Common myeloid progenitor, CD34-positive (primary cell): ENCODE results near the gene PARVB.
A peak's percentile ranks its signal among the peaks of the same experiment; 100 is the strongest.

Experiments used
- CTCF ChIA-PET: fragments of 350-600 bp; sonication (Branson Sonifier 250); formaldehyde crosslinking; loops from one replicate; lab custom pipeline; 2021; ENCODE audit warnings: antibody characterized with exemption; lab: Charles Lee
- POLR2A ChIA-PET: fragments of 350-600 bp; sonication (Branson Sonifier 250); formaldehyde crosslinking; loops from one replicate; lab custom pipeline; 2021; ENCODE audit warnings: antibody characterized with exemption; lab: Charles Lee
- DNase-seq, 3 donors: peaks; one replicate each; pipeline versions ENCODE4 v3.0.0 to v3.0.0-alpha.2; 2013
- H3K27ac ChIP-seq, 2 experiments: 1 replicate in 1 of 2; 2 replicates in 1 of 2; pipeline ENCODE4 v1.7.0; 2013; ENCODE audit warnings: inconsistent platforms in 2 of 2, low read length in 2 of 2, mild to moderate bottlenecking in 2 of 2, low read depth in 1 of 2, moderate library complexity in 1 of 2; ENCODE audit not compliant: severe bottlenecking in 2 of 2, insufficient read depth in 1 of 2, poor library complexity in 1 of 2
- H3K27me3 ChIP-seq, 5 experiments: replicated peaks in 2 of 5; 1 replicate in 3 of 5; 2 replicates in 2 of 5; pipeline versions ENCODE4 v1.6.1 to v1.7.0; 2013; ENCODE audit warnings: low read length in 4 of 5, mild to moderate bottlenecking in 2 of 5, moderate library complexity in 2 of 5, inconsistent platforms in 1 of 5; ENCODE audit not compliant: insufficient read depth in 5 of 5, control insufficient read depth in 4 of 5
- H3K36me3 ChIP-seq, 4 experiments: 1 replicate in 2 of 4; 2 replicates in 2 of 4; pipeline versions ENCODE4 v1.6.1 to v1.7.0; 2013; ENCODE audit warnings: low read length in 3 of 4, control low read depth in 1 of 4, mild to moderate bottlenecking in 1 of 4; ENCODE audit not compliant: control insufficient read depth in 4 of 4, insufficient read depth in 4 of 4
- H3K4me1 ChIP-seq, 4 experiments: 1 replicate in 3 of 4; 2 replicates in 1 of 4; pipeline versions ENCODE4 v1.6.1 to v1.7.1; 2013; ENCODE audit warnings: low read length in 3 of 4, mild to moderate bottlenecking in 3 of 4, control low read depth in 1 of 4, inconsistent platforms in 1 of 4, moderate library complexity in 1 of 4; ENCODE audit not compliant: control insufficient read depth in 4 of 4, insufficient read depth in 4 of 4; ENCODE audit errors: control extremely low read depth in 1 of 4
- H3K4me3 ChIP-seq, 7 experiments: 1 replicate in 4 of 7; 2 replicates in 3 of 7; pipeline versions ENCODE4 v1.5.1 to v1.7.0; 2013; ENCODE audit warnings: mild to moderate bottlenecking in 7 of 7, low read length in 6 of 7, moderate library complexity in 6 of 7, inconsistent platforms in 2 of 7, low read depth in 2 of 7, control low read depth in 1 of 7; ENCODE audit not compliant: insufficient read depth in 4 of 7, control insufficient read depth in 1 of 7; ENCODE audit errors: extremely low read depth in 1 of 7
- H3K9me3 ChIP-seq, 5 experiments: 1 replicate in 4 of 5; 2 replicates in 1 of 5; pipeline versions ENCODE4 v1.6.1 to v1.7.1; 2013; ENCODE audit warnings: low read length in 4 of 5, mild to moderate bottlenecking in 2 of 5, inconsistent platforms in 1 of 5, low read depth in 1 of 5, moderate library complexity in 1 of 5; ENCODE audit not compliant: control insufficient read depth in 4 of 5, insufficient read depth in 2 of 5; ENCODE audit errors: control extremely low read depth in 1 of 5
- whole genome bisulfite sequencing: methylation state at CpG from one replicate; pipeline ENCODE4 v1.1.5; 2013; ENCODE audit not compliant: insufficient coverage; 5-methylcytosine and 5-hydroxymethylcytosine counted together

Gene PARVB

DNA sequence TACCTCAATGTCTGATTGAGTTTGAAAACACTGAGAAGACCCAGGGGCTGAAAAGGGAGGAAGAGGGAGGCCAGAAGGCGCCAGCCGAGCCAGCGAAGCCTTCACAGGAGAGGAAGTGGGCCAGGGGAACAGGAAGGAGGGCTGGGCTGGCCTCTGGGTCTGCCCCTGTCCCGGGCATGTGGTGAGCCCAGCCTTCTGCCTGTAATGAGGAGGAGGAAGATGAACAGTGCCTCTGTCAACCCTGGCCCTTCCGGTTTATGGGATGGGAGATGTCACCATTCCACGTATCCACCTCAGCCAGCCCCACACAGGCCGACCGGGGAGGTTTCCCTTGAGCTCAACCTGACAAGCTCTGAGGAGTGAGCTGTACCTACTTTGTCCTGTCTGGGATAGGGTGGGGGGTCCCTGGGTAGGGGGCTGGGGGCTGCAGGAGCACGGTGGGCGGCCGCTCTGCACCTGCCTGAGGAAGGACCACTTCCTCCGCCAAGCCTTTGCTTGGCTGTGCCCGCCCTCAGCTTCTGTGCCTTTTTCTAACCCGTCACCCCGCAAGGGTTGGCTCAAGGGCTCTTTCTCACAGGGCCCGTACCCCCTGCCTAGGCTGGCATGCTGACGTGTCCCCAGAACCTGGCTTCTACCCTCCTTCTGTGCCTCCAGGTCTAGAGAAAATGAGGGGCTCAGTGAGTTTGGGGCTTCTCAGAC, 158.6 kb downstream of the PARVB start:
- DNase-seq = peak; percentile 29 to 87 (median 76)
- ChIA-PET CTCF (interaction anchor here (0.9 to 1.5 kb wide), 4 partner anchors 9 to 98 kb away, joined by 3 to 4 read pairs (median 4); no protein-coding TSS in a partner anchor), POLR2A (interaction anchor here (2.8 kb wide), 1 partner anchor 10 kb away, joined by 14 read pairs; no protein-coding TSS in a partner anchor)
- WGBS = 40% methylated on average over 10 of the region's 17 CpGs
- H3K27ac ChIP-seq = peak overlapping the region; percentile 83 to 93
- no peaks in the 10 kb centered on the region for H3K27me3 ChIP-seq
- H3K9me3 ChIP-seq = no peaks in the 10 kb centered on the region
- H3K4me3 ChIP-seq = peak overlapping the region in 6 of 7 experiments; percentile 64 to 91 (median 80)
- peaks cover 3 to 57% (median 37%) of the 10 kb centered on the region in 4 experiments for H3K4me1 ChIP-seq
- H3K36me3 ChIP-seq = peaks cover 0 to 39% (median 28%) of the 10 kb centered on the region in 4 experiments

DNA sequence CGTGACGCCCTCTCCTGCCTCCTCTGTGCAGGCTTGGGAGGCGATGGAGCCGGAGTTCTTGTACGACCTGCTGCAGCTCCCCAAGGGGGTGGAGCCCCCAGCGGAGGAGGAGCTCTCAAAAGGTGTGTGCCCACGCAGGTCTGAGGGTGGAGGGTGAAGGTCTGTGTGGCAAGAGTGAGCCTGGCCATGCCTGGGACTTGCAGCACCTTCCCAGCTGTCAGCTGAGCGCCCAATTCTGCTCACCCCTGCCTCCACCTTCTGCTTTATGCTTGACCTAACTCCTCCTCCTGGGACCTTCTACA, 159.1 kb downstream of the PARVB start:
- peak overlapping the region in 4 of 7 experiments; percentile 33 to 91 (median 85) for H3K4me3 ChIP-seq
- 94% methylated on average over 4 of the region's 8 CpGs for WGBS
- no peaks in the 10 kb centered on the region for H3K27me3 ChIP-seq
- ChIA-PET POLR2A (interaction anchor here (2.8 kb wide), 1 partner anchor 11 kb away, joined by 14 read pairs; no protein-coding TSS in a partner anchor), CTCF (interaction anchor here (0.9 to 1.1 kb wide), 2 partner anchors 12 to 98 kb away, joined by 3 to 4 read pairs; no protein-coding TSS in a partner anchor)
- peaks cover 0 to 39% (median 28%) of the 10 kb centered on the region in 4 experiments for H3K36me3 ChIP-seq
- H3K27ac ChIP-seq = peak overlapping the region in 1 of 2 experiments; percentile 93
- no peaks in the 10 kb centered on the region for H3K9me3 ChIP-seq
- DNase-seq = no peak
- H3K4me1 ChIP-seq = peaks cover 3 to 55% (median 37%) of the 10 kb centered on the region in 4 experiments

DNA sequence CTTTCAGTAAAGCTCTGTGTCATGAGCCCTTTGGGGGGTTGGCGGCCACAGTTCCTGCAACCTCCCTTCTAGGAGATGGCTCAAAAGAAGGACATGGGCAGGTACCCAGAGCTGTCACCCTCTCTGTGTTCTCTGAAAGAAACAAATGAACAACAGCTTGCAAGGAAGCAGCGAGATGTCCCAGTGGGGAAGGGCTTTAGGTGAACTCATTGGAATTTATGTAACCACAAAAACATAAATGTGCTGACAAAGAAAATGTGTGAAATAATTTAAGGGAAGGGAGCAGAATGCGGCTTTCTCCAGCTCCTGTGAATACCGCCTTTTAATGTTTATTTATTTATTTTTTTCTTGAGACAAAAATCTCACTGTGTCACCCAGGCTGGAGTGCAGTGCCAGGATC, 159.9 kb downstream of the PARVB start:
- 100% methylated on average over 1 of the region's 4 CpGs for WGBS
- CTCF ChIA-PET = interaction anchor here (0.9 kb wide), 1 partner anchor 11 kb away, joined by 4 read pairs; no protein-coding TSS in a partner anchor
- Histone ChIP-seq H3K27me3 (no peaks in the 10 kb centered on the region), H3K36me3 (peaks cover 0 to 44% (median 28%) of the 10 kb centered on the region in 4 experiments), H3K4me3 (no peak overlapping the region), H3K9me3 (no peaks in the 10 kb centered on the region), H3K27ac (no peak overlapping the region), H3K4me1 (peaks cover 3 to 51% (median 37%) of the 10 kb centered on the region in 4 experiments)
- DNase-seq = no peak
- POLR2A ChIA-PET = no interaction called here

DNA sequence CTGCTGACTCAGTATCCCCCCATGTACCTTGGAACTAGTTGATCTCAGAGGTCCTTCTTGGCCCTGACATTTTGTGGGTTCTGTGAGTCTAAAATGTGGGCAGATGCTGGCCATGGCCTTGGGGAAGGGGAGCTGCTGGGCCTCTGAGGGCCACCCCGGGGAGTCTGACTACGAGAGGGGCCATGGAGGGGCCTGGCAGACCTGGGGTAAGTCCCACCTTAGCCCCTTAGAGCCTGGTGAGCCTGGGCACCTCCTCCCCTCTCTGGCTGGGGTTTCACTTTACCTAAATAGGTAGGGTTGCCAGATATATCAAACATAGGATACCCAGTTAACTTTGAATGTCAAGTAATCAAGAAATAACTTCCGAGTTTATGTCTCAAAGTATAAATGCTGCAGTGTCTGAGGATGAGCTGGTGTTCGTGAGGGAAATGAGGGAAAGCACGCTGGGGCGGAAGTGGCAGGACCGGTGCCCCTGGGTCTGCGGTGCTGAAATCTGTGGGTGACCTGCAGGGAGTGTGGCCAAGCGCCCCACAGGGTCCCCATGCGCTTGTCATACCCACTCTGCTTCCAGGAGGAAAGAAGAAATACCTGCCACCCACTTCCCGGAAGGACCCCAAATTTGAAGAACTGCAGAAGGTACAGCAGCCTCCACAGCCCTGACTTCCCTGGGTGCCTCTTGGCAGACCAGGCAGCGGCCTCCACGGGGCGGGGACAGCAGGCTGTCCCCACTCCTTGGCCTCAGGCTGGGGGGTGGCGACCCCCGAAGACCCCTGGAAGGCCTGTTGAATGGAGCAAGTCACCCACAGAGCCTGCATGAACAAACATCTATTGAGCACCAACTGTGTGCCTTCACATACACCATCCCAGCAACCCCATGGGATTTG, 161.4 kb downstream of the PARVB start:
- Histone ChIP-seq H3K36me3 (peaks cover 0 to 52% (median 32%) of the 10 kb centered on the region in 4 experiments), H3K9me3 (no peaks in the 10 kb centered on the region), H3K27ac (no peak overlapping the region), H3K4me1 (peaks cover 0 to 36% (median 28%) of the 10 kb centered on the region in 4 experiments), H3K27me3 (no peaks in the 10 kb centered on the region), H3K4me3 (no peak overlapping the region)
- POLR2A ChIA-PET = no interaction called here
- no peak for DNase-seq
- CTCF ChIA-PET = no interaction called here
- 91% methylated on average over 12 of the region's 16 CpGs for WGBS

- peaks cover 0 to 56% (median 34%) of the 10 kb centered on the region in 4 experiments for H3K36me3 ChIP-seq
- H3K9me3 ChIP-seq = no peaks in the 10 kb centered on the region
- H3K27me3 ChIP-seq = no peaks in the 10 kb centered on the region
- CTCF ChIA-PET = no interaction called here
- POLR2A ChIA-PET = interaction anchor here (1.0 kb wide), 1 partner anchor 14 kb away, joined by 4 read pairs; no protein-coding TSS in a partner anchor
- H3K4me1 ChIP-seq = peaks cover 0 to 36% (median 27%) of the 10 kb centered on the region in 4 experiments
- no peak for DNase-seq
- H3K4me3 ChIP-seq = no peak overlapping the region
- 95% methylated on average over 8 of the region's 8 CpGs for WGBS
- H3K27ac ChIP-seq = no peak overlapping the region
Observed at GRCh38 chr22:44186121-44186510, 162.0 kb downstream of the PARVB start.

- POLR2A ChIA-PET = interaction anchor here (1.0 kb wide), 1 partner anchor 14 kb away, joined by 4 read pairs; no protein-coding TSS in a partner anchor
- DNase-seq = no peak
- 92% methylated on average over 4 of the region's 4 CpGs for WGBS
- Histone ChIP-seq H3K27me3 (no peaks in the 10 kb centered on the region), H3K27ac (no peak overlapping the region), H3K4me3 (no peak overlapping the region), H3K36me3 (peaks cover 0 to 56% (median 36%) of the 10 kb centered on the region in 4 experiments), H3K4me1 (peaks cover 3 to 40% (median 30%) of the 10 kb centered on the region in 4 experiments), H3K9me3 (no peaks in the 10 kb centered on the region)
- CTCF ChIA-PET = no interaction called here
Observed at GRCh38 chr22:44186737-44187136, 162.6 kb downstream of the PARVB start.
